Smooth muscle cell (in vitro differentiated cells): Measurements from ENCODE around the gene GEN1. TPM values are rescaled to one million over a fixed set of nuclear protein-coding genes. Genes with fewer than 3 reads are reported as not detected.

Experiments used
- DNase-seq: peaks from one replicate; lab custom pipeline; 2025; ENCODE audit not compliant: unreplicated experiment; lab: John Stamatoyannopoulos, UW
- H2AFZ ChIP-seq: fragments of 200-600 bp; sonication (generic); 2 replicates; pipeline ENCODE4 v1.6.0; 2016; ENCODE audit warnings: antibody characterized with exemption, low read depth, mild to moderate bottlenecking
- H3F3A ChIP-seq: fragments of 200-600 bp; sonication (generic); 2 replicates; pipeline ENCODE4 v1.6.0; 2017; ENCODE audit warnings: antibody characterized with exemption, low read depth
- H3K27ac ChIP-seq: fragments of 200-600 bp; sonication (generic); 2 replicates; pipeline ENCODE4 v1.5.1; 2016; ENCODE audit warnings: low read depth, mild to moderate bottlenecking
- H3K27me3 ChIP-seq: fragments of 200-600 bp; sonication (generic); 2 replicates; pipeline ENCODE4 v1.6.1; 2016; ENCODE audit warnings: low read depth, mild to moderate bottlenecking
- H3K36me3 ChIP-seq: fragments of 200-600 bp; sonication (generic); 2 replicates; pipeline ENCODE4 v1.5.1; 2016; ENCODE audit warnings: low read depth
- H3K4me1 ChIP-seq: fragments of 200-600 bp; sonication (generic); 2 replicates; pipeline ENCODE4 v1.5.1; 2016; ENCODE audit warnings: low read depth
- H3K4me2 ChIP-seq: fragments of 200-600 bp; sonication (generic); 2 replicates; pipeline ENCODE4 v1.6.0; 2016; ENCODE audit warnings: mild to moderate bottlenecking
- H3K4me3 ChIP-seq: fragments of 200-600 bp; sonication (generic); 2 replicates; pipeline ENCODE4 v1.5.1; 2016; ENCODE audit warnings: mild to moderate bottlenecking
- H3K79me2 ChIP-seq: fragments of 200-600 bp; sonication (generic); 2 replicates; pipeline ENCODE4 v1.6.0; 2016; ENCODE audit warnings: low read depth, mild to moderate bottlenecking
- H3K9ac ChIP-seq: fragments of 200-600 bp; sonication (generic); 2 replicates; pipeline ENCODE4 v1.6.0; 2016; ENCODE audit warnings: low read depth
- H3K9me3 ChIP-seq: fragments of 200-600 bp; sonication (generic); replicated peaks from 2 replicates; pipeline ENCODE4 v1.5.1; 2016; ENCODE audit warnings: low read depth
- H4K20me1 ChIP-seq: fragments of 200-600 bp; sonication (generic); 2 replicates; pipeline ENCODE4 v1.6.0; 2016; ENCODE audit warnings: low read depth
- CTCF ChIP-seq: fragments of 200-600 bp; sonication (generic); IDR thresholded peaks from 2 replicates; pipeline ENCODE4 v1.5.1; 2017; ENCODE audit warnings: borderline replicate concordance, mild to moderate bottlenecking, antibody characterized with exemption; ENCODE audit not compliant: insufficient read depth, poor library complexity, severe bottlenecking
- WGBS: methylation state at CpG from one replicate; pipeline ENCODE4 v1.1.7; 2016; ENCODE audit warnings: low lambda C conversion rate; 5-methylcytosine and 5-hydroxymethylcytosine counted together
- polyA plus RNA-seq: library from polyadenylated mRNA; unstranded; fragments of >200 nt; fragmentation: Nextera tagmentation; extraction: Ambion mirVana; gene quantifications from 2 replicates; pipeline ENCODE4 v1.2.1, GENCODE V29; 2016
- total RNA-seq: library from RNA; depleted of rRNA; stranded (reverse); fragments of >200 nt; gene quantifications from 2 replicates; pipeline ENCODE4 v1.2.3, GENCODE V29; 2014

The GEN1 gene
- total and polyA plus RNA-seq, 2 experiments from 2014 or later = 1.1 to 6.7 TPM

GRCh38 chr2:17805717-17806363 lies 51.9 kb downstream of the GEN1 start:
- Histone ChIP-seq H3F3A (no peaks in the 10 kb centered on the region), H3K36me3 (no peaks in the 10 kb centered on the region), H3K4me2 (no peak overlapping the region), H4K20me1 (no peaks in the 10 kb centered on the region), H3K9me3 (no peaks in the 10 kb centered on the region), H3K27ac (no peak overlapping the region), H3K4me1 (no peaks in the 10 kb centered on the region), H2AFZ (no peak overlapping the region), H3K4me3 (no peak overlapping the region), H3K9ac (no peak overlapping the region), H3K79me2 (no peaks in the 10 kb centered on the region), H3K27me3 (no peaks in the 10 kb centered on the region)
- TF ChIP-seq CTCF = no peak
- DNase-seq = no peak
- 92% methylated on average over 8 of the region's 8 CpGs for WGBS

GRCh38 chr2:17813010-17813741 lies 59.2 kb downstream of the GEN1 start:
- H3K9me3 ChIP-seq = no peaks in the 10 kb centered on the region
- H4K20me1 ChIP-seq = no peaks in the 10 kb centered on the region
- no peaks in the 10 kb centered on the region for H3K36me3 ChIP-seq
- 43% methylated on average over 5 of the region's 5 CpGs for WGBS
- H3K4me1 ChIP-seq = peaks cover 32% of the 10 kb centered on the region
- H3F3A ChIP-seq = peaks cover 19% of the 10 kb centered on the region
- peak overlapping the region; percentile 73 for H2AFZ ChIP-seq
- H3K9ac ChIP-seq = peak overlapping the region; percentile 65
- H3K4me3 ChIP-seq = no peak overlapping the region
- H3K27me3 ChIP-seq = no peaks in the 10 kb centered on the region
- no peak for TF ChIP-seq CTCF
- H3K79me2 ChIP-seq = no peaks in the 10 kb centered on the region
- DNase-seq = no peak
- peak overlapping the region; percentile 65 for H3K4me2 ChIP-seq
- peak overlapping the region; percentile 94 for H3K27ac ChIP-seq

- Histone ChIP-seq H3K4me2 (peak overlapping the region; percentile 65), H3K9ac (peak overlapping the region; percentile 65), H3K79me2 (no peaks in the 10 kb centered on the region), H2AFZ (peak overlapping the region; percentile 73), H3K27ac (peak overlapping the region; percentile 94), H4K20me1 (no peaks in the 10 kb centered on the region), H3F3A (peaks cover 19% of the 10 kb centered on the region), H3K36me3 (no peaks in the 10 kb centered on the region), H3K27me3 (no peaks in the 10 kb centered on the region), H3K4me1 (peaks cover 32% of the 10 kb centered on the region), H3K9me3 (no peaks in the 10 kb centered on the region), H3K4me3 (no peak overlapping the region)
- DNase-seq = no peak
- no peak for TF ChIP-seq CTCF
- WGBS = 27% methylated on average over 5 of the region's 5 CpGs
Measured at GRCh38 chr2:17813742-17814473, 60.0 kb downstream of the GEN1 start.
